RWPE1 (cell line): ENCODE measurements around the gene PIK3R2.

Experiments used
- CTCF ChIA-PET: fragments of 350-600 bp; sonication (Branson Sonifier 250); formaldehyde crosslinking; extraction: SDS; loops from one replicate; lab custom pipeline; 2021; lab: Yijun Ruan, JAX
- POLR2A ChIA-PET: fragments of 400-600 bp; formaldehyde crosslinking; extraction: SDS; loops from one replicate; lab custom pipeline; 2020; ENCODE audit warnings: antibody characterized with exemption; ENCODE audit not compliant: low non-redundant PET; lab: Yijun Ruan, JAX
- DNase-seq: peaks from one replicate; pipeline ENCODE4 v3.0.0; 2012; ENCODE audit warnings: low spot score
- H3K27ac ChIP-seq: fragments of 450-650 bp; 2 replicates; pipeline ENCODE4 v1.5.1; 2017
- TF ChIP-seq, protein P1 (sequence below): fragments of 450-650 bp; conservative IDR thresholded peaks from 2 replicates; pipeline ENCODE4 v1.5.1; 2017; ENCODE audit warnings: low read depth, mild to moderate bottlenecking

The PIK3R2 gene

DNA sequence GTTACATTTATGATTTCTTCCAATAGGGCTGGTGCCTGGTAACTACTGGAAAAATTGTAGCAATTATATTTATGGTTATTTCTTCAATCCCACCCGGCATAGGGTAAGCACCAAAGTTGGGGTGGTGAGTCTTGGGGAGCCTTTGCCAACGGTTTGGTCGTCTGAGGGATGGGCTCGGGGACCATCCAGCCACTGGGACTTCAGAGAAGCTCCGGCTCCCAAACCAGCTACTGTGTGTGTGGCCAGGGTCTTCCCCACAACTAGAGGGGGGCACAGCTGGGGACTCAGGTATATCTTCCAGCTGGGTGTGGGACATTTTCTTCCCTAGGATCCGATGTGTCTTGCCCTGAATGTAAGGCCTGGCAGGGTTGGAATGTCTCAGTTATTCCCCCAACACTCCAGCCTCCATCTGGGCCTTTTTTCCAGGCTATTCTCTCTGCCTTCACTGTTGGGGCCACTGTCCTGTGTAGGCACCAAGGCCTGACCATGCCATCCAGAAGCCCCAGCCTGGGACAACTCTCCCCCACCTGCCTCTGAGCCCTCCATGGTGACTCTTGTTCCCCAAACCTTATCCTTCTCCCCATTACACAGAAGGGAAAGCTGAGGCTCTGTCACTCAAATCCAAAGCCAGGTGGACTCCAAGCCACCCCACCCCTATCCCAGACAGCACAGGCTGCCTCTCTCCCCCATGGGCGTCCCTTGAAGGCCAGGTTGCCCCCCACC, 19.5 kb downstream of the PIK3R2 start:
- CTCF ChIA-PET, result no interaction called here
- TF ChIP-seq, protein P1, sequence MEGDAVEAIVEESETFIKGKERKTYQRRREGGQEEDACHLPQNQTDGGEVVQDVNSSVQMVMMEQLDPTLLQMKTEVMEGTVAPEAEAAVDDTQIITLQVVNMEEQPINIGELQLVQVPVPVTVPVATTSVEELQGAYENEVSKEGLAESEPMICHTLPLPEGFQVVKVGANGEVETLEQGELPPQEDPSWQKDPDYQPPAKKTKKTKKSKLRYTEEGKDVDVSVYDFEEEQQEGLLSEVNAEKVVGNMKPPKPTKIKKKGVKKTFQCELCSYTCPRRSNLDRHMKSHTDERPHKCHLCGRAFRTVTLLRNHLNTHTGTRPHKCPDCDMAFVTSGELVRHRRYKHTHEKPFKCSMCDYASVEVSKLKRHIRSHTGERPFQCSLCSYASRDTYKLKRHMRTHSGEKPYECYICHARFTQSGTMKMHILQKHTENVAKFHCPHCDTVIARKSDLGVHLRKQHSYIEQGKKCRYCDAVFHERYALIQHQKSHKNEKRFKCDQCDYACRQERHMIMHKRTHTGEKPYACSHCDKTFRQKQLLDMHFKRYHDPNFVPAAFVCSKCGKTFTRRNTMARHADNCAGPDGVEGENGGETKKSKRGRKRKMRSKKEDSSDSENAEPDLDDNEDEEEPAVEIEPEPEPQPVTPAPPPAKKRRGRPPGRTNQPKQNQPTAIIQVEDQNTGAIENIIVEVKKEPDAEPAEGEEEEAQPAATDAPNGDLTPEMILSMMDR, result no peak
- POLR2A ChIA-PET, result interaction anchor here (0.6 kb wide), 2 partner anchors 21 to 1119 kb away, joined by 3 read pairs; partner anchors contain the start of gene MPV17L2
- H3K27ac ChIP-seq, result peak overlapping the region; percentile 88
- DNase-seq, result no peak

DNA sequence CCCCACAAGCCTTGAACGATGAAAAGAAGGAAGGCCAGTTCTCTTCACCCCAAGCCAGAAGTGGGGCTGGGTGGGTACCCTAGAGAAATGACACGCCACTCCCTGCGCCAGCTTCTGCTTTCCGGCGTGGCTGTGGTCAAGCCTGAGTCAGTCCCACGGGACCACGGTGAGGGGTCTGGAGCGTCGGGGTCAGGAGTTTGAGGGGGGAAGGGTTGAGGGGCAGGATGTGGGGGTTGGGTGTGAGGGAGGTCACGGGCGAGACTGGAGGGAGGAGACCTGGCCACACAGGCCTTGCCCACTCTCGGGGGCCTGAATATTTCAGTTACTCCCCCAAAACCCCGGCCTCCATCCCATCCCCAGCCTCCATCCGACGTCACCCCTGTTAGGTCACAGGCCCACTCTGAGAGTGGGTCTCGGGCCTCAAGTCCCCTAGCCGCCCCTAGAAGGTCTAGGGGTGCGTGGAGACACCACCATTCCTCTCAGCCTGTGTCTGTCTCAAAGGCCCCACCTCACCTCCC, 20.1 kb downstream of the PIK3R2 start:
- DNase-seq, result no peak
- POLR2A ChIA-PET, result interaction anchor here (0.6 kb wide), 1 partner anchor 1118 kb away, joined by 3 read pairs; no protein-coding TSS in a partner anchor
- peak overlapping the region; percentile 88 for H3K27ac ChIP-seq
- TF ChIP-seq, protein P1, result no peak
- CTCF ChIA-PET, result no interaction called here

DNA sequence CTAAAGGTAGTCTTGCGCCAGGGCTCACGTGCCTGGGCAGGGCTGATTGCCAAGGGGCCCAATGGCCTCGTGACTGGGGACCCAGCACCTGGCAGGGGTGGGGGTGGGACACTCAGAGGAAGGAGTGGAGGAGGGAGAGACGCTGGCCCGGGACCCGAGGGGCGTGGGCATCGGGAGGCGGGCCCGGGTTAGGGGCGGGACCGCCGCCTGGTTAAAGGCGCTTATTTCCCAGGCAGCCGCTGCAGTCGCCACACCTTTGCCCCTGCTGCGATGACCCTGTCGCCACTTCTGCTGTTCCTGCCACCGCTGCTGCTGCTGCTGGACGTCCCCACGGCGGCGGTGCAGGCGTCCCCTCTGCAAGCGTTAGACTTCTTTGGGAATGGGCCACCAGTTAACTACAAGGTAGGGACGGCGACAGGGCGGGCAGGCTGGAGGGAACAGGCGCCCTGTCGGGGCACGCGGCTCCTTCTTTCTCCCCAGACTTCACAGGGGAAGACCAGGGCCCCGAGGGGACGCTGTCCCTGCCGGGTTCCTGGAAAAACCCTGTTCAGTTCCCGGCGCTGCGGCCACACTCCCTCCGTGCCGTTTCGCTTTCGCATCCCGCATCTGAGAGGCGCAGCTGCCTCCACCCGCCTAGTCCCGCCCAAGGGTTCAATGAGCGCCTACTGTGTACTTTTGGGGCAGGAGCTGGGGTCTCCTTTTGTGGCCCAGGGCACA, 20.8 kb downstream of the PIK3R2 start, which contains the start of gene IFI30:
Gene IFI30, plus strand, starts transcription at position 242 of the 717 bp plus-strand sequence. Its CDS starts 29 bp downstream, at position 271.
- TF ChIP-seq, protein P1, result no peak
- H3K27ac ChIP-seq, result peak within 1 kb of the TSS; percentile 88
- ChIA-PET POLR2A (interaction anchor here (0.5 to 0.8 kb wide), 3 partner anchors 9 to 82 kb away, joined by 3 to 5 read pairs (median 5); no protein-coding TSS in a partner anchor), CTCF (interaction anchor here (0.6 to 1.5 kb wide), 3 partner anchors 13 to 1169 kb away, joined by 3 to 5 read pairs (median 3); no protein-coding TSS in a partner anchor)
- peak; percentile 80 for DNase-seq

- TF ChIP-seq, protein P1, result no peak
- ChIA-PET CTCF (interaction anchor here (0.6 to 1.5 kb wide), 3 partner anchors 14 to 59 kb away, joined by 3 to 5 read pairs (median 3); no protein-coding TSS in a partner anchor), POLR2A (no interaction called here)
- peak overlapping the region; percentile 88 for H3K27ac ChIP-seq
- no peak for DNase-seq
Measured at GRCh38 chr19:18174983-18175382, 22.0 kb downstream of the PIK3R2 start.

DNA sequence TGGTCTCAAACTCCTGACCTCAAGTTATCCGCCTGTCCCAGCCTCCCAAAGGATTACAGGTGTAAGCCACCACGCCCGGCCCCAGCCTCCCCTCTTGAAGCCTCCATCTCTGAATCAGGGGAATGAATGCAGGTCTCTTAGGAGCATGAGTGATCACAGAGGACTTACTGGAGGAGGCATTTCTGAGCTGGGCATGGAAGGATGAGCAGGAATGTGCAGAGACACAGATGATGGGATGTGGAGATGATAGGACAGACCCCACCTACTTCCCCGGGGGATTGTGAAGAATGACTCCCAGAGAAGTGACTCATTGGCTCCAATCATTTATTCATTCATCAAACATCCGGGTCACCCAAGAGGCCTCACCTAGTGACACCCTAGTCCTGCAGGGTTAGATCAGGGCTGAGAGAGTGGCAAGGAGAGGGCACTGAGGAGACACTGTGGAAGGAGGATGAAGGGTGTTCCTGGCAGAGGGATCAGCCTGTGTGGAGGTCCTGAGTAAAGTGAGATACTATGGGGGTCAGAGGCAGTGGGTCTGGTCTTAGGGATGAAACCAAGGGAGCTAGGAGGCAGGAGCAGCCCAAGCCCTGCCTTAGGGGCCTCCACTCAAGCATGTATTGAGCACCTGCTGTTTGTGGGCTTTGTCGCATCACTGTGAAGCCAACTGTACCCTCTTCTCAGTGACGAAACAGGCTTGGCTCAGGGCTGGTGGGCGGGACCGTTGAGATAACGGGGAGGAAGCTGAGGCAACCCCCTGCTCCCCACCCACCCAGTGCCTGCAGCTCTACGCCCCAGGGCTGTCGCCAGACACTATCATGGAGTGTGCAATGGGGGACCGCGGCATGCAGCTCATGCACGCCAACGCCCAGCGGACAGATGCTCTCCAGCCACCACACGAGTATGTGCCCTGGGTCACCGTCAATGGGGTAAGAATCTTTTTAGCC, 23.7 kb downstream of the PIK3R2 start:
- no peak for DNase-seq
- peak overlapping the region; percentile 6; the same call in 1 of the 2 replicates for H3K27ac ChIP-seq
- ChIA-PET CTCF (interaction anchor here (0.7 to 0.9 kb wide), 2 partner anchors 58 to 1608 kb away, joined by 3 read pairs; no protein-coding TSS in a partner anchor), POLR2A (no interaction called here)
- TF ChIP-seq, protein P1, result no peak
